Chondrocyte (in vitro differentiated cells): ENCODE results near the gene MFSD1. TPM values are rescaled to one million over a fixed set of nuclear protein-coding genes. Genes with fewer than 3 reads are reported as not detected.
"Not testable (repeated sequence)": the region's sequence is repeated elsewhere in the genome, so short reads cannot be mapped to it uniquely, and the experiment has no call there.

Source experiments
- DNase-seq: peaks from one replicate; pipeline ENCODE4 v3.0.0; 2021; ENCODE audit warnings: mixed read lengths, low spot score
- H3K27ac Mint-ChIP-seq: one replicate; pipeline ENCODE4 v1.8.0; 2021; ENCODE audit warnings: mild to moderate bottlenecking, moderate library complexity, mixed read lengths; ENCODE audit not compliant: unreplicated experiment
- H3K27me3 Mint-ChIP-seq: 2 replicates; pipeline ENCODE4 v1.8.0; 2021; ENCODE audit warnings: low read depth, mixed read lengths
- H3K36me3 Mint-ChIP-seq: 2 replicates; pipeline ENCODE4 v1.8.0; 2021; ENCODE audit warnings: low read depth, mixed read lengths
- H3K4me1 Mint-ChIP-seq: 2 replicates; pipeline ENCODE4 v1.8.0; 2021; ENCODE audit warnings: low read depth, mild to moderate bottlenecking, mixed read lengths
- H3K4me3 Mint-ChIP-seq: one replicate; pipeline ENCODE4 v1.8.0; 2021; ENCODE audit warnings: mild to moderate bottlenecking, moderate library complexity, mixed read lengths; ENCODE audit not compliant: unreplicated experiment
- H3K9me3 Mint-ChIP-seq: 2 replicates; pipeline ENCODE4 v1.8.0; 2021; ENCODE audit warnings: low read depth, mixed read lengths
- total RNA-seq: library from RNA; stranded (reverse); gene quantifications from 3 replicates; pipeline ENCODE4 v1.2.1, GENCODE V29; 2021
- TF ChIP-seq, protein P1 (sequence below): fragments of 200-600 bp; sonication (generic); IDR thresholded peaks from 2 replicates; pipeline ENCODE4 v1.5.0; 2021; ENCODE audit warnings: antibody characterized with exemption, mild to moderate bottlenecking, moderate library complexity

Gene MFSD1
- total RNA-seq, 1 donor from 2014 or later: 52.8 TPM

GRCh38 chr3:158791590-158791920 lies 10.3 kb upstream of the MFSD1 start:
- H3K27me3 Mint-ChIP-seq, H3K4me3 Mint-ChIP-seq, H3K36me3 Mint-ChIP-seq, DNase-seq: not testable (repeated sequence)
- H3K4me1 Mint-ChIP-seq: peaks cover 21% of the 10 kb centered on the region
- peak overlapping the region; percentile 95 for H3K27ac Mint-ChIP-seq
- TF ChIP-seq, protein P1, sequence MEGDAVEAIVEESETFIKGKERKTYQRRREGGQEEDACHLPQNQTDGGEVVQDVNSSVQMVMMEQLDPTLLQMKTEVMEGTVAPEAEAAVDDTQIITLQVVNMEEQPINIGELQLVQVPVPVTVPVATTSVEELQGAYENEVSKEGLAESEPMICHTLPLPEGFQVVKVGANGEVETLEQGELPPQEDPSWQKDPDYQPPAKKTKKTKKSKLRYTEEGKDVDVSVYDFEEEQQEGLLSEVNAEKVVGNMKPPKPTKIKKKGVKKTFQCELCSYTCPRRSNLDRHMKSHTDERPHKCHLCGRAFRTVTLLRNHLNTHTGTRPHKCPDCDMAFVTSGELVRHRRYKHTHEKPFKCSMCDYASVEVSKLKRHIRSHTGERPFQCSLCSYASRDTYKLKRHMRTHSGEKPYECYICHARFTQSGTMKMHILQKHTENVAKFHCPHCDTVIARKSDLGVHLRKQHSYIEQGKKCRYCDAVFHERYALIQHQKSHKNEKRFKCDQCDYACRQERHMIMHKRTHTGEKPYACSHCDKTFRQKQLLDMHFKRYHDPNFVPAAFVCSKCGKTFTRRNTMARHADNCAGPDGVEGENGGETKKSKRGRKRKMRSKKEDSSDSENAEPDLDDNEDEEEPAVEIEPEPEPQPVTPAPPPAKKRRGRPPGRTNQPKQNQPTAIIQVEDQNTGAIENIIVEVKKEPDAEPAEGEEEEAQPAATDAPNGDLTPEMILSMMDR: peak; percentile 67
- H3K9me3 Mint-ChIP-seq: peaks cover 14% of the 10 kb centered on the region

- TF ChIP-seq, protein P1: no peak
- Mint-ChIP-seq H3K27me3 (peaks cover 3% of the 10 kb centered on the region), H3K4me3 (no peak overlapping the region), H3K36me3 (no peaks in the 10 kb centered on the region), H3K27ac (peak overlapping the region; percentile 95), H3K9me3 (peaks cover 7% of the 10 kb centered on the region), H3K4me1 (peaks cover 21% of the 10 kb centered on the region)
- DNase-seq: no peak
Observed at GRCh38 chr3:158792709-158793108, 9.1 kb upstream of the MFSD1 start.

- no peaks in the 10 kb centered on the region for H3K36me3 Mint-ChIP-seq
- H3K4me1 Mint-ChIP-seq: peaks cover 21% of the 10 kb centered on the region
- H3K9me3 Mint-ChIP-seq: peaks cover 7% of the 10 kb centered on the region
- peak overlapping the region; percentile 50 for H3K27ac Mint-ChIP-seq
- H3K27me3 Mint-ChIP-seq: peaks cover 3% of the 10 kb centered on the region
- DNase-seq: no peak
- TF ChIP-seq, protein P1: no peak
- no peak overlapping the region for H3K4me3 Mint-ChIP-seq
Observed at GRCh38 chr3:158794206-158794605, 7.6 kb upstream of the MFSD1 start.

GRCh38 chr3:158794936-158795518 lies 6.8 kb upstream of the MFSD1 start:
- no peak overlapping the region for H3K27ac Mint-ChIP-seq
- no peak for DNase-seq
- TF ChIP-seq, protein P1: peak; percentile 76
- no peak overlapping the region for H3K4me3 Mint-ChIP-seq
- peaks cover 7% of the 10 kb centered on the region for H3K9me3 Mint-ChIP-seq
- H3K27me3 Mint-ChIP-seq: peaks cover 3% of the 10 kb centered on the region
- peaks cover 21% of the 10 kb centered on the region for H3K4me1 Mint-ChIP-seq
- no peaks in the 10 kb centered on the region for H3K36me3 Mint-ChIP-seq

- Mint-ChIP-seq H3K4me3 (peak overlapping the region; percentile 84), H3K36me3 (peaks cover 4% of the 10 kb centered on the region), H3K27ac (peak overlapping the region; percentile 93), H3K4me1 (peaks cover 37% of the 10 kb centered on the region), H3K9me3 (no peaks in the 10 kb centered on the region), H3K27me3 (peaks cover 3% of the 10 kb centered on the region)
- TF ChIP-seq, protein P1: no peak
- DNase-seq: no peak
Observed at GRCh38 chr3:158801201-158801600, 653 bp upstream of the MFSD1 start.
